K562 (cell line): ENCODE measurements around the gene TMEM217. TPM values are rescaled to one million over a fixed set of nuclear protein-coding genes. Genes with fewer than 3 reads are reported as not detected.

Experiments
- ARID3A ChIP-seq: IDR thresholded peaks from 2 replicates; pipeline ENCODE4 v1.6.1; 2012; ENCODE audit warnings: low read depth, low read length, improper control_type of control experiment, borderline replicate concordance
- DACH1 ChIP-seq: fragments of 450-650 bp; IDR thresholded peaks from 2 replicates; pipeline ENCODE4 v1.6.1; 2018; ENCODE audit not compliant: partially characterized antibody
- ILK ChIP-seq: fragments of 450-650 bp; IDR thresholded peaks from 2 replicates; pipeline ENCODE4 v1.6.1; 2016; ENCODE audit warnings: missing genetic modification characterization, low read depth, mild to moderate bottlenecking, missing compliant biosample characterization, moderate library complexity, borderline replicate concordance
- JUND ChIP-seq, 2 experiments: IDR thresholded peaks; 2 replicates in 1 of 2; 3 replicates in 1 of 2; pipeline ENCODE4 v1.6.1; 2011; ENCODE audit warnings: borderline replicate concordance in 2 of 2, low read depth in 2 of 2, low read length in 2 of 2, improper control_type of control experiment in 1 of 2, missing biosample characterization in 1 of 2, missing genetic modification characterization in 1 of 2, missing genetic modification reagents in 1 of 2
- NR2F6 ChIP-seq: fragments of 450-650 bp; formaldehyde crosslinking; IDR thresholded peaks from 2 replicates; pipeline ENCODE4 v1.4.0; 2020; ENCODE audit warnings: mild to moderate bottlenecking
- PCBP2 ChIP-seq: fragments of 200-400 bp; formaldehyde crosslinking; IDR thresholded peaks from 2 replicates; pipeline ENCODE4 v1.6.1; 2018; ENCODE audit warnings: low read length, low read depth, mild to moderate bottlenecking, moderate library complexity; ENCODE audit not compliant: poor library complexity, severe bottlenecking
- PHF8 ChIP-seq: fragments of 200-600 bp; sonication (generic); IDR thresholded peaks from 2 replicates; pipeline ENCODE4 v1.6.1; 2012; ENCODE audit warnings: mixed run types, mild to moderate bottlenecking, inconsistent platforms, low read length, moderate library complexity, borderline replicate concordance
- POU5F1 ChIP-seq: fragments of 150-350 bp; IDR thresholded peaks from 2 replicates; pipeline ENCODE4 v1.6.1; 2014; ENCODE audit warnings: borderline replicate concordance, low read length, low read depth, mild to moderate bottlenecking; ENCODE audit not compliant: partially characterized antibody
- RUNX1 ChIP-seq: sonication (generic); IDR thresholded peaks from 2 replicates; pipeline ENCODE4 v1.6.1; 2016; ENCODE audit warnings: antibody characterized with exemption, low read depth
- SAP30 ChIP-seq: fragments of 200-600 bp; sonication (generic); IDR thresholded peaks from 2 replicates; pipeline ENCODE4 v1.6.1; 2012; ENCODE audit warnings: borderline replicate concordance, low read depth, mild to moderate bottlenecking, moderate library complexity, low read length, control low read depth, inconsistent platforms; ENCODE audit not compliant: insufficient read depth, poor library complexity, severe bottlenecking
- SRSF1 ChIP-seq: fragments of 200-400 bp; formaldehyde crosslinking; IDR thresholded peaks from 2 replicates; pipeline ENCODE4 v1.6.1; 2017; ENCODE audit warnings: mild to moderate bottlenecking, low read depth, low read length, moderate library complexity
- SRSF9 ChIP-seq: fragments of 200-400 bp; formaldehyde crosslinking; IDR thresholded peaks from 2 replicates; pipeline ENCODE4 v1.6.1; 2017; ENCODE audit warnings: low read depth, low read length, borderline replicate concordance
- STAT5A ChIP-seq: IDR thresholded peaks from 2 replicates; pipeline ENCODE4 v1.6.1; 2012; ENCODE audit warnings: low read length, inconsistent platforms, borderline replicate concordance
- THRAP3 ChIP-seq: fragments of 450-650 bp; IDR thresholded peaks from 2 replicates; pipeline ENCODE4 v1.6.1; 2016; ENCODE audit warnings: mild to moderate bottlenecking, inconsistent platforms, borderline replicate concordance
- VEZF1 ChIP-seq: fragments of 200-800 bp; sonication (Bioruptor generic); IDR thresholded peaks from 2 replicates; pipeline ENCODE4 v1.6.1; 2017; ENCODE audit warnings: missing genetic modification characterization, missing compliant biosample characterization
- ZNF57 ChIP-seq: fragments of 450-650 bp; formaldehyde crosslinking; IDR thresholded peaks from 2 replicates; pipeline ENCODE4 v1.4.0; 2020; ENCODE audit warnings: mild to moderate bottlenecking, moderate library complexity
- polyA plus RNA-seq, 8 experiments: library from polyadenylated mRNA; depleted of rRNA in 4 of 8; stranded (reverse) in 5 of 8; unstranded in 3 of 8; fragments of >200 nt; fragmentation: Nextera tagmentation in 2 of 8; fragmentation: Illumina TruSeq in 1 of 8; extraction: Ambion mirVana in 2 of 8; extraction: Trizol in 1 of 8; gene quantifications; 2 replicates each; pipeline versions ENCODE4 v1.2.1 to v1.2.3, GENCODE V29; 2011 to 2014; ENCODE audit warnings: inconsistent platforms in 1 of 8, missing spikeins in 1 of 8
- total RNA-seq, 7 experiments: library from RNA; depleted of rRNA in 6 of 7; stranded (reverse); fragments of >200 nt in 6 of 7; fragmentation: Illumina TruSeq in 2 of 7; extraction: Trizol in 2 of 7; gene quantifications; 2 replicates each; pipeline versions ENCODE4 v1.2.1 to v1.2.3, GENCODE V29; 2011 to 2021; ENCODE audit warnings: low replicate concordance in 1 of 7
- TF ChIP-seq, protein P1 (sequence below): fragments of 450-650 bp; IDR thresholded peaks from one replicate; pipeline ENCODE4 v1.6.1; 2018; ENCODE audit warnings: mild to moderate bottlenecking, moderate library complexity; ENCODE audit not compliant: partially characterized antibody
- TF ChIP-seq, protein P2 (sequence below): fragments of 250-450 bp; sonication (Bioruptor Pico); IDR thresholded peaks from 2 replicates; pipeline ENCODE4 v1.4.0; 2020
- TF ChIP-seq, protein P3 (sequence below), 3 experiments: fragments of 200-800 bp in 1 of 3; sonication (Bioruptor generic) in 1 of 3; sonication (generic) in 1 of 3; formaldehyde crosslinking in 1 of 3; IDR thresholded peaks; 2 replicates each; pipeline versions ENCODE4 v1.6.1 to v1.8.0; 2016 to 2022; ENCODE audit warnings: mild to moderate bottlenecking in 2 of 3, missing compliant biosample characterization in 2 of 3, missing genetic modification characterization in 2 of 3, missing genetic modification reagents in 1 of 3

The TMEM217 gene
- total and polyA plus RNA-seq, 9 of the 15 experiments (the other 6 are each of a cell fraction or from before 2014, with no cell fraction given): 1.3 to 8.0 (median 1.9) TPM

- TF ChIP-seq STAT5A (no peak), SAP30 (no peak), ZNF57 (CRISPR knock-in tag) (no peak), THRAP3 (no peak), JUND (IDR thresholded peaks at IDR 0.05; ENCODE audit: borderline replicate concordance, low read depth, low read length) (peak; percentile 82; the same call in 1 of the 2 replicates), JUND (tag; IDR thresholded peaks at IDR 0.05; ENCODE audit: borderline replicate concordance, low read depth, low read length) (peak; percentile 78; the same call in 1 of the 3 replicates), ILK (no peak), PHF8 (no peak; the same call in 1 of the 2 replicates), VEZF1 (CRISPR knock-in tag) (no peak), POU5F1 (no peak), DACH1 (peak; percentile 43), RUNX1 (no peak), SRSF9 (no peak), NR2F6 (CRISPR knock-in tag) (no peak), ARID3A (no peak), PCBP2 (no peak), SRSF1 (no peak)
- TF ChIP-seq, protein P1, sequence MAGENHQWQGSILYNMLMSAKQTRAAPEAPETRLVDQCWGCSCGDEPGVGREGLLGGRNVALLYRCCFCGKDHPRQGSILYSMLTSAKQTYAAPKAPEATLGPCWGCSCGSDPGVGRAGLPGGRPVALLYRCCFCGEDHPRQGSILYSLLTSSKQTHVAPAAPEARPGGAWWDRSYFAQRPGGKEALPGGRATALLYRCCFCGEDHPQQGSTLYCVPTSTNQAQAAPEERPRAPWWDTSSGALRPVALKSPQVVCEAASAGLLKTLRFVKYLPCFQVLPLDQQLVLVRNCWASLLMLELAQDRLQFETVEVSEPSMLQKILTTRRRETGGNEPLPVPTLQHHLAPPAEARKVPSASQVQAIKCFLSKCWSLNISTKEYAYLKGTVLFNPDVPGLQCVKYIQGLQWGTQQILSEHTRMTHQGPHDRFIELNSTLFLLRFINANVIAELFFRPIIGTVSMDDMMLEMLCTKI: no peak
- TF ChIP-seq, protein P2, sequence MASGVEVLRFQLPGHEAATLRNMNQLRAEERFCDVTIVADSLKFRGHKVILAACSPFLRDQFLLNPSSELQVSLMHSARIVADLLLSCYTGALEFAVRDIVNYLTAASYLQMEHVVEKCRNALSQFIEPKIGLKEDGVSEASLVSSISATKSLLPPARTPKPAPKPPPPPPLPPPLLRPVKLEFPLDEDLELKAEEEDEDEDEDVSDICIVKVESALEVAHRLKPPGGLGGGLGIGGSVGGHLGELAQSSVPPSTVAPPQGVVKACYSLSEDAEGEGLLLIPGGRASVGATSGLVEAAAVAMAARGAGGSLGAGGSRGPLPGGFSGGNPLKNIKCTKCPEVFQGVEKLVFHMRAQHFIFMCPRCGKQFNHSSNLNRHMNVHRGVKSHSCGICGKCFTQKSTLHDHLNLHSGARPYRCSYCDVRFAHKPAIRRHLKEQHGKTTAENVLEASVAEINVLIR (CRISPR knock-in tag): 0 out of 2 replicates have a peak, but pooled peaks have one; percentile 28
- TF ChIP-seq, protein P3, sequence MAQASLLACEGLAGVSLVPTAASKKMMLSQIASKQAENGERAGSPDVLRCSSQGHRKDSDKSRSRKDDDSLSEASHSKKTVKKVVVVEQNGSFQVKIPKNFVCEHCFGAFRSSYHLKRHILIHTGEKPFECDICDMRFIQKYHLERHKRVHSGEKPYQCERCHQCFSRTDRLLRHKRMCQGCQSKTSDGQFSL (CRISPR knock-in tag; IDR thresholded peaks at IDR 0.05): no peak
- TF ChIP-seq, protein P3 (tag; IDR thresholded peaks at IDR 0.05): no peak
These were observed 15.4 kb downstream of the TMEM217 start (continued) for GRCh38 chr6:37242429-37243052.
